PC-3 (cell line): ENCODE data around the gene SLC12A9. TPM values are rescaled to one million over a fixed set of nuclear protein-coding genes. Genes with fewer than 3 reads are reported as not detected.
"Not testable (repeated sequence)": the region's sequence is repeated elsewhere in the genome, so short reads cannot be mapped to it uniquely, and the experiment has no call there.

ENCODE experiments used
- ATAC-seq: fragments of 200-7000 bp; cut with Tn5 transposase; 2 replicates; pipeline ENCODE4 v1.9.1; 2020; ENCODE audit warnings: mild to moderate bottlenecking, moderate library complexity
- BruUV-seq: library from RNA; stranded (reverse); fragments of 400-500 nt; replicated peaks from 2 replicates; lab custom pipeline; 2021; lab: Mats Ljungman, UMichigan
- CTCF ChIA-PET: fragments of 300-600 bp; sonication (Branson Sonifier 250); formaldehyde crosslinking; loops from one replicate; lab custom pipeline; 2022; ENCODE audit warnings: antibody characterized with exemption; lab: Charles Lee
- POLR2A ChIA-PET: fragments of 300-600 bp; sonication (Branson Sonifier 250); formaldehyde crosslinking; loops from one replicate; lab custom pipeline; 2022; ENCODE audit warnings: antibody characterized with exemption; ENCODE audit not compliant: unreplicated experiment; lab: Charles Lee
- DNase-seq: peaks from one replicate; pipeline ENCODE4 v3.0.0-alpha.2; 2015
- H2AFZ ChIP-seq: fragments of 300-600 bp; sonication (generic); 2 replicates; pipeline ENCODE4 v1.6.0; 2016; ENCODE audit warnings: antibody characterized with exemption, low read length
- H3F3A ChIP-seq: fragments of 300-600 bp; sonication (generic); one replicate; pipeline ENCODE4 v1.6.0; 2017; ENCODE audit warnings: antibody characterized with exemption, low read length, control low read depth, mild to moderate bottlenecking; ENCODE audit not compliant: unreplicated experiment
- H3K27ac ChIP-seq: fragments of 300-600 bp; sonication (generic); 2 replicates; pipeline ENCODE4 v1.5.1; 2016; ENCODE audit warnings: mild to moderate bottlenecking, low read length
- H3K27me3 ChIP-seq: fragments of 300-600 bp; sonication (generic); 2 replicates; pipeline ENCODE4 v1.6.1; 2016; ENCODE audit warnings: low read length, mixed read lengths
- H3K36me3 ChIP-seq: fragments of 300-600 bp; sonication (generic); 2 replicates; pipeline ENCODE4 v1.6.1; 2016; ENCODE audit warnings: low read depth, mixed run types, low read length, mixed read lengths
- H3K4me1 ChIP-seq: fragments of 300-600 bp; sonication (generic); 2 replicates; pipeline ENCODE4 v1.5.1; 2016; ENCODE audit warnings: low read length; ENCODE audit not compliant: insufficient read depth
- H3K4me2 ChIP-seq: fragments of 300-600 bp; sonication (generic); 2 replicates; pipeline ENCODE4 v1.6.0; 2016; ENCODE audit warnings: low read length
- H3K4me3 ChIP-seq: fragments of 300-600 bp; sonication (generic); 2 replicates; pipeline ENCODE4 v1.5.1; 2016; ENCODE audit warnings: mild to moderate bottlenecking, low read length, mixed read lengths
- H3K79me2 ChIP-seq: fragments of 300-600 bp; sonication (generic); 2 replicates; pipeline ENCODE4 v1.6.1; 2017; ENCODE audit warnings: low read length, mixed read lengths
- H3K9ac ChIP-seq: fragments of 300-600 bp; sonication (generic); 2 replicates; pipeline ENCODE4 v1.6.0; 2016; ENCODE audit warnings: mild to moderate bottlenecking, low read length
- H3K9me2 ChIP-seq: fragments of 300-600 bp; sonication (generic); replicated peaks from 2 replicates; pipeline ENCODE4 v1.6.1; 2016; ENCODE audit warnings: mixed run types, low read length, mixed read lengths
- H3K9me3 ChIP-seq: fragments of 300-600 bp; sonication (generic); 2 replicates; pipeline ENCODE4 v1.6.1; 2016; ENCODE audit warnings: low read length, mixed read lengths
- H4K20me1 ChIP-seq: fragments of 300-600 bp; sonication (generic); 2 replicates; pipeline ENCODE4 v1.6.1; 2016; ENCODE audit warnings: low read length, mixed read lengths
- CTCF ChIP-seq: fragments of 300-600 bp; sonication (generic); conservative IDR thresholded peaks from 2 replicates; pipeline ENCODE4 v1.5.1; 2017; ENCODE audit warnings: antibody characterized with exemption, low read depth, mild to moderate bottlenecking, low read length
- EZH2 ChIP-seq: fragments of 300-600 bp; sonication (generic); IDR thresholded peaks from one replicate; pipeline ENCODE4 v1.6.1; 2017; ENCODE audit warnings: antibody characterized with exemption, mild to moderate bottlenecking, low read length; ENCODE audit not compliant: unreplicated experiment
- EZH2phosphoT487 ChIP-seq: fragments of 300-600 bp; sonication (generic); IDR thresholded peaks from 2 replicates; pipeline ENCODE4 v1.6.1; 2018; ENCODE audit warnings: mild to moderate bottlenecking, antibody characterized with exemption, low read length, borderline replicate concordance
- intact Hi-C: fragments of 100-400 bp; cut with micrococcal nuclease; formaldehyde crosslinking; loops from 2 replicates; pipeline ENCODE4 v1.9.0; 2023
- total RNA-seq: library from RNA; depleted of rRNA; stranded (reverse); fragments of >200 nt; gene quantifications from 2 replicates; pipeline ENCODE4 v1.2.3, GENCODE V29; 2014

Gene SLC12A9
- total RNA-seq, 1 experiment from 2014 or later, result 31.2 TPM

GRCh38 chr7:100847360-100847759, 5.2 kb upstream of the SLC12A9 start:
- no TSS peak for BruUV-seq
- DNase-seq (no peak), ATAC-seq (no peak)
- Histone ChIP-seq H3K27me3 (no peaks in the 10 kb centered on the region), H3K4me1 (0 out of 2 replicates have a peak, but pooled peaks cover 4% of the 10 kb centered on the region), H3K9ac (no peak overlapping the region), H3K27ac (no peak overlapping the region), H3K79me2 (no peaks in the 10 kb centered on the region), H3K4me2 (no peak overlapping the region), H3F3A (no peaks in the 10 kb centered on the region), H4K20me1 (no peaks in the 10 kb centered on the region), H3K36me3 (no peaks in the 10 kb centered on the region), H3K4me3 (no peak overlapping the region), H3K9me2 (no peaks in the 10 kb centered on the region), H3K9me3 (no peaks in the 10 kb centered on the region), H2AFZ (no peak overlapping the region)
- no peak for TF ChIP-seq EZH2
- TF ChIP-seq EZH2phosphoT487, result no peak
- TF ChIP-seq CTCF, result no peak
- ChIA-PET CTCF (no interaction called here), POLR2A (no interaction called here)
- intact Hi-C loops, result no loop called here

GRCh38 chr7:100854146-100854895, 1.8 kb downstream of the SLC12A9 start:
- Histone ChIP-seq H3K4me1 (peaks cover 12% of the 10 kb centered on the region; the same call in 1 of the 2 replicates), H3K4me2 (peak overlapping the region; percentile 90; the same call in 1 of the 2 replicates), H3K79me2 (peaks cover 30% of the 10 kb centered on the region), H3K9ac (no peak overlapping the region), H3F3A (no peaks in the 10 kb centered on the region), H4K20me1 (no peaks in the 10 kb centered on the region), H3K9me2 (no peaks in the 10 kb centered on the region), H3K9me3 (no peaks in the 10 kb centered on the region), H2AFZ (no peak overlapping the region), H3K27ac (no peak overlapping the region), H3K4me3 (no peak overlapping the region), H3K36me3 (no peaks in the 10 kb centered on the region), H3K27me3 (no peaks in the 10 kb centered on the region)
- ChIA-PET POLR2A (no interaction called here), CTCF (no interaction called here)
- no TSS peak for BruUV-seq
- ATAC-seq, result no peak
- no peak for TF ChIP-seq CTCF
- TF ChIP-seq EZH2phosphoT487, result no peak
- TF ChIP-seq EZH2, result no peak
- DNase-seq, result no peak
- intact Hi-C loops, result loop anchor here (5.0 to 10.0 kb wide), 2 partner anchors 127 to 390 kb away; partner anchors contain the start of gene SPACDR

GRCh38 chr7:100854899-100855298, 2.4 kb downstream of the SLC12A9 start:
- POLR2A ChIA-PET, H2AFZ ChIP-seq, BruUV-seq, H3K4me2 ChIP-seq, H3K36me3 ChIP-seq, H3K9me2 ChIP-seq, H3K4me3 ChIP-seq, H3K9ac ChIP-seq, H3K27ac ChIP-seq, ATAC-seq, H3K9me3 ChIP-seq, H3K27me3 ChIP-seq, H3F3A ChIP-seq, H4K20me1 ChIP-seq, DNase-seq, CTCF ChIA-PET: not testable (repeated sequence)
- H3K79me2 ChIP-seq, result peaks cover 30% of the 10 kb centered on the region
- peaks cover 12% of the 10 kb centered on the region; the same call in 1 of the 2 replicates for H3K4me1 ChIP-seq
- intact Hi-C loops, result loop anchor here (5.0 to 10.0 kb wide), 2 partner anchors 128 to 390 kb away; partner anchors contain the start of gene SPACDR
